WTC11 (cell line): Measurements from ENCODE around the gene RNF38. TPM values are rescaled to one million over a fixed set of nuclear protein-coding genes. Genes with fewer than 3 reads are reported as not detected.

Source experiments
- ATAC-seq: fragments of 200-7000 bp; cut with Tn5 transposase; 2 replicates; pipeline ENCODE4 v1.10.0; 2021; ENCODE audit warnings: mild to moderate bottlenecking, moderate library complexity
- CTCF ChIA-PET: fragments of 300-600 bp; sonication (Branson Sonifier 250); formaldehyde crosslinking; loops from one replicate; lab custom pipeline; 2021; ENCODE audit warnings: antibody characterized with exemption; lab: Charles Lee
- POLR2A ChIA-PET: fragments of 350-600 bp; sonication (Branson Sonifier 250); formaldehyde crosslinking; loops from one replicate; lab custom pipeline; 2021; ENCODE audit warnings: antibody characterized with exemption; lab: Charles Lee
- DNase-seq: peaks from one replicate; pipeline ENCODE4 v3.0.0; 2021; ENCODE audit warnings: low spot score
- H3K27ac Mint-ChIP-seq: 2 replicates; pipeline ENCODE4 v1.8.0; 2021; ENCODE audit warnings: mixed read lengths
- H3K27me3 Mint-ChIP-seq: 2 replicates; pipeline ENCODE4 v1.8.0; 2021; ENCODE audit warnings: low read depth, mild to moderate bottlenecking, moderate library complexity, mixed read lengths
- H3K36me3 Mint-ChIP-seq: 2 replicates; pipeline ENCODE4 v1.8.0; 2021; ENCODE audit warnings: mixed read lengths
- H3K4me1 Mint-ChIP-seq: 2 replicates; pipeline ENCODE4 v1.8.0; 2022; ENCODE audit warnings: mixed read lengths
- H3K4me3 Mint-ChIP-seq: 2 replicates; pipeline ENCODE4 v1.8.0; 2021; ENCODE audit warnings: mild to moderate bottlenecking, moderate library complexity, mixed read lengths
- H3K9me3 Mint-ChIP-seq: 2 replicates; pipeline ENCODE4 v1.8.0; 2021; ENCODE audit warnings: mixed read lengths
- CREB1 ChIP-seq: sonication (generic); formaldehyde crosslinking; IDR thresholded peaks from 2 replicates; pipeline ENCODE4 v1.8.0; 2023; ENCODE audit warnings: mild to moderate bottlenecking, missing genetic modification reagents
- EMX1 ChIP-seq: fragments of 250-450 bp; sonication (Bioruptor Pico); IDR thresholded peaks from 2 replicates; pipeline ENCODE4 v1.8.0; 2021; ENCODE audit warnings: mild to moderate bottlenecking
- HMGA2 ChIP-seq: fragments of 250-450 bp; sonication (Bioruptor Pico); IDR thresholded peaks from 2 replicates; pipeline ENCODE4 v1.4.0; 2021; ENCODE audit warnings: mild to moderate bottlenecking, moderate library complexity
- MYBL2 ChIP-seq: sonication (generic); formaldehyde crosslinking; IDR thresholded peaks from 2 replicates; pipeline ENCODE4 v1.8.1; 2023; ENCODE audit warnings: mild to moderate bottlenecking, moderate library complexity, missing genetic modification reagents
- NFYB ChIP-seq: sonication (generic); formaldehyde crosslinking; conservative IDR thresholded peaks from 2 replicates; pipeline ENCODE4 v1.8.0; 2022; ENCODE audit warnings: low read depth, missing genetic modification reagents
- OVOL2 ChIP-seq: fragments of 250-450 bp; sonication (Bioruptor Pico); IDR thresholded peaks from 2 replicates; pipeline ENCODE4 v1.9.0; 2021; ENCODE audit warnings: mild to moderate bottlenecking, borderline replicate concordance
- TCF7 ChIP-seq: sonication (generic); formaldehyde crosslinking; IDR thresholded peaks from 2 replicates; pipeline ENCODE4 v1.8.0; 2022; ENCODE audit warnings: mild to moderate bottlenecking, low read depth, missing genetic modification reagents, moderate library complexity
- TP53 ChIP-seq: sonication (generic); formaldehyde crosslinking; IDR thresholded peaks from 2 replicates; pipeline ENCODE4 v1.8.1; 2023; ENCODE audit warnings: mild to moderate bottlenecking, missing genetic modification reagents
- ZNF396 ChIP-seq: fragments of 250-450 bp; sonication (Bioruptor Pico); IDR thresholded peaks from 2 replicates; pipeline ENCODE4 v1.8.0; 2021; ENCODE audit warnings: mild to moderate bottlenecking, moderate library complexity, borderline replicate concordance
- ZNF671 ChIP-seq: fragments of 250-450 bp; sonication (Bioruptor Pico); IDR thresholded peaks from 2 replicates; pipeline ENCODE4 v1.8.0; 2021; ENCODE audit warnings: mild to moderate bottlenecking
- total RNA-seq: library from RNA; stranded (reverse); gene quantifications from 3 replicates; pipeline ENCODE4 v1.2.3, GENCODE V29; 2021
- TF ChIP-seq, protein P1 (sequence below): sonication (generic); formaldehyde crosslinking; IDR thresholded peaks from 2 replicates; pipeline ENCODE4 v1.8.1; 2023; ENCODE audit warnings: mild to moderate bottlenecking, missing genetic modification reagents
- TF ChIP-seq, protein P2 (sequence below): sonication (generic); formaldehyde crosslinking; IDR thresholded peaks from 2 replicates; pipeline ENCODE4 v1.8.0; 2022; ENCODE audit warnings: mild to moderate bottlenecking, missing genetic modification reagents
- TF ChIP-seq, protein P3 (sequence below): sonication (generic); formaldehyde crosslinking; IDR thresholded peaks from 2 replicates; pipeline ENCODE4 v1.8.1; 2023; ENCODE audit warnings: mild to moderate bottlenecking, missing genetic modification reagents, borderline replicate concordance
- TF ChIP-seq, protein P4 (sequence below): sonication (generic); formaldehyde crosslinking; IDR thresholded peaks from 2 replicates; pipeline ENCODE4 v1.8.1; 2022; ENCODE audit warnings: mild to moderate bottlenecking, moderate library complexity, missing genetic modification reagents
- TF ChIP-seq, protein P5 (sequence below): fragments of 250-450 bp; sonication (Bioruptor Pico); IDR thresholded peaks from 2 replicates; pipeline ENCODE4 v1.9.0; 2021; ENCODE audit warnings: moderate library complexity, mild to moderate bottlenecking, inconsistent platforms, borderline replicate concordance
- TF ChIP-seq, protein P6 (sequence below): sonication (generic); formaldehyde crosslinking; IDR thresholded peaks from 2 replicates; pipeline ENCODE4 v1.8.1; 2022; ENCODE audit warnings: missing genetic modification reagents, borderline replicate concordance
- TF ChIP-seq, protein P7 (sequence below): sonication (generic); formaldehyde crosslinking; conservative IDR thresholded peaks from 2 replicates; pipeline ENCODE4 v1.8.1; 2022; ENCODE audit warnings: mild to moderate bottlenecking, missing genetic modification reagents
- TF ChIP-seq, protein P8 (sequence below): fragments of 250-450 bp; sonication (Bioruptor Pico); conservative IDR thresholded peaks from 2 replicates; pipeline ENCODE4 v1.9.0; 2021; ENCODE audit warnings: mild to moderate bottlenecking

The RNF38 gene
- total RNA-seq, 1 experiment from 2014 or later = 56.4 TPM

DNA sequence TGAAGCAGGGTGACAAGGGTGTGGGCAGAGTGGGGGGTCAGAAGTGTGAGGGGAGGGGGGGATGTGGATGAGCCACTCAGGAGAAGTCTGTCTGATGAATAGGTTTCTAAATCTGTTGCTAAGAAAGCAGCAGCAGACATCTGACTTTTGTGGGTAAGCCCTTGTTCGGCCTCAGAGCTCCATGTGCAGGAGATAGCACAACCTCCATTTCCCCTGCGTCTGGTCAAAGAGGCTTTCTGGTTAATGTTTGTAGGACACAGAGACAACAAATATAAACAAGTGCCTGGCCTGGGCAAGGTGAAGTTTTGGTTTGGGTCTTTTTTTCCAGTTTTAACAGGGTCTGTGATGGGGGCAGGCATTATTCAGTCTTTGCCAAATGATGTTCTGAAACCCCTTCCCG is 84.8 kb downstream of the RNF38 start (continued):
- TF ChIP-seq CREB1 (CRISPR knock-in tag) (no peak), TP53 (CRISPR knock-in tag) (no peak), ZNF396 (CRISPR knock-in tag) (no peak), MYBL2 (no peak)
- TF ChIP-seq, protein P1, sequence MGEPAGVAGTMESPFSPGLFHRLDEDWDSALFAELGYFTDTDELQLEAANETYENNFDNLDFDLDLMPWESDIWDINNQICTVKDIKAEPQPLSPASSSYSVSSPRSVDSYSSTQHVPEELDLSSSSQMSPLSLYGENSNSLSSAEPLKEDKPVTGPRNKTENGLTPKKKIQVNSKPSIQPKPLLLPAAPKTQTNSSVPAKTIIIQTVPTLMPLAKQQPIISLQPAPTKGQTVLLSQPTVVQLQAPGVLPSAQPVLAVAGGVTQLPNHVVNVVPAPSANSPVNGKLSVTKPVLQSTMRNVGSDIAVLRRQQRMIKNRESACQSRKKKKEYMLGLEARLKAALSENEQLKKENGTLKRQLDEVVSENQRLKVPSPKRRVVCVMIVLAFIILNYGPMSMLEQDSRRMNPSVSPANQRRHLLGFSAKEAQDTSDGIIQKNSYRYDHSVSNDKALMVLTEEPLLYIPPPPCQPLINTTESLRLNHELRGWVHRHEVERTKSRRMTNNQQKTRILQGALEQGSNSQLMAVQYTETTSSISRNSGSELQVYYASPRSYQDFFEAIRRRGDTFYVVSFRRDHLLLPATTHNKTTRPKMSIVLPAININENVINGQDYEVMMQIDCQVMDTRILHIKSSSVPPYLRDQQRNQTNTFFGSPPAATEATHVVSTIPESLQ (CRISPR knock-in tag) = no peak
- TF ChIP-seq, protein P2, sequence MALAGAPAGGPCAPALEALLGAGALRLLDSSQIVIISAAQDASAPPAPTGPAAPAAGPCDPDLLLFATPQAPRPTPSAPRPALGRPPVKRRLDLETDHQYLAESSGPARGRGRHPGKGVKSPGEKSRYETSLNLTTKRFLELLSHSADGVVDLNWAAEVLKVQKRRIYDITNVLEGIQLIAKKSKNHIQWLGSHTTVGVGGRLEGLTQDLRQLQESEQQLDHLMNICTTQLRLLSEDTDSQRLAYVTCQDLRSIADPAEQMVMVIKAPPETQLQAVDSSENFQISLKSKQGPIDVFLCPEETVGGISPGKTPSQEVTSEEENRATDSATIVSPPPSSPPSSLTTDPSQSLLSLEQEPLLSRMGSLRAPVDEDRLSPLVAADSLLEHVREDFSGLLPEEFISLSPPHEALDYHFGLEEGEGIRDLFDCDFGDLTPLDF (CRISPR knock-in tag) = no peak
- TF ChIP-seq, protein P3, sequence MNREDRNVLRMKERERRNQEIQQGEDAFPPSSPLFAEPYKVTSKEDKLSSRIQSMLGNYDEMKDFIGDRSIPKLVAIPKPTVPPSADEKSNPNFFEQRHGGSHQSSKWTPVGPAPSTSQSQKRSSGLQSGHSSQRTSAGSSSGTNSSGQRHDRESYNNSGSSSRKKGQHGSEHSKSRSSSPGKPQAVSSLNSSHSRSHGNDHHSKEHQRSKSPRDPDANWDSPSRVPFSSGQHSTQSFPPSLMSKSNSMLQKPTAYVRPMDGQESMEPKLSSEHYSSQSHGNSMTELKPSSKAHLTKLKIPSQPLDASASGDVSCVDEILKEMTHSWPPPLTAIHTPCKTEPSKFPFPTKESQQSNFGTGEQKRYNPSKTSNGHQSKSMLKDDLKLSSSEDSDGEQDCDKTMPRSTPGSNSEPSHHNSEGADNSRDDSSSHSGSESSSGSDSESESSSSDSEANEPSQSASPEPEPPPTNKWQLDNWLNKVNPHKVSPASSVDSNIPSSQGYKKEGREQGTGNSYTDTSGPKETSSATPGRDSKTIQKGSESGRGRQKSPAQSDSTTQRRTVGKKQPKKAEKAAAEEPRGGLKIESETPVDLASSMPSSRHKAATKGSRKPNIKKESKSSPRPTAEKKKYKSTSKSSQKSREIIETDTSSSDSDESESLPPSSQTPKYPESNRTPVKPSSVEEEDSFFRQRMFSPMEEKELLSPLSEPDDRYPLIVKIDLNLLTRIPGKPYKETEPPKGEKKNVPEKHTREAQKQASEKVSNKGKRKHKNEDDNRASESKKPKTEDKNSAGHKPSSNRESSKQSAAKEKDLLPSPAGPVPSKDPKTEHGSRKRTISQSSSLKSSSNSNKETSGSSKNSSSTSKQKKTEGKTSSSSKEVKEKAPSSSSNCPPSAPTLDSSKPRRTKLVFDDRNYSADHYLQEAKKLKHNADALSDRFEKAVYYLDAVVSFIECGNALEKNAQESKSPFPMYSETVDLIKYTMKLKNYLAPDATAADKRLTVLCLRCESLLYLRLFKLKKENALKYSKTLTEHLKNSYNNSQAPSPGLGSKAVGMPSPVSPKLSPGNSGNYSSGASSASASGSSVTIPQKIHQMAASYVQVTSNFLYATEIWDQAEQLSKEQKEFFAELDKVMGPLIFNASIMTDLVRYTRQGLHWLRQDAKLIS (CRISPR knock-in tag) = no peak

DNA sequence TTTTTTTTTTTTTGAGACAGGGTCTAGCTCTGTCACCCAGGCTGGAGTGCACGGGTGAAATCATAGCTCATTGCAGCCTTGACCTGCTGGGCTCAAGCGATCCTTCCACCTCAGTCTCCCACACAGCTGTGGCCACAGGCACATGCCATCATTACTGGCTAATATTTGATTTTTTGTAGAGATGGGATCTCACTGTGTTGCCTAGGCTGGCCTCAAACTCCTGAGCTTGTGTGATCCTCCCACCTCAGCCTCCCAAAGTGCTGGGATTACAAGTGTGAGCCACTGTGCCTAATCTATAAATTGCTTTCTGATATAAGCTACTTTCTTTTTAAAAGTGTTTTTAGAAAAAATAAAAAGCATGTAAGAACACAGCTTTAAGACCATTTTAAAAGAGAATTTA is 85.3 kb downstream of the RNF38 start:
- DNase-seq (no peak), ATAC-seq (no peak)
- Mint-ChIP-seq H3K4me3 (no peak overlapping the region), H3K4me1 (peaks cover 34% of the 10 kb centered on the region), H3K27me3 (no peaks in the 10 kb centered on the region; the same call in 1 of the 2 replicates), H3K36me3 (no peaks in the 10 kb centered on the region), H3K9me3 (no peaks in the 10 kb centered on the region), H3K27ac (no peak overlapping the region)
- POLR2A ChIA-PET = interaction anchor here (0.6 to 0.9 kb wide), 2 partner anchors 14 to 153 kb away, joined by 3 to 4 read pairs; no protein-coding TSS in a partner anchor
- CTCF ChIA-PET = interaction anchor here (0.6 to 2.4 kb wide), 3 partner anchors 14 to 250 kb away, joined by 3 to 16 read pairs (median 3); no protein-coding TSS in a partner anchor
- TF ChIP-seq, protein P4, sequence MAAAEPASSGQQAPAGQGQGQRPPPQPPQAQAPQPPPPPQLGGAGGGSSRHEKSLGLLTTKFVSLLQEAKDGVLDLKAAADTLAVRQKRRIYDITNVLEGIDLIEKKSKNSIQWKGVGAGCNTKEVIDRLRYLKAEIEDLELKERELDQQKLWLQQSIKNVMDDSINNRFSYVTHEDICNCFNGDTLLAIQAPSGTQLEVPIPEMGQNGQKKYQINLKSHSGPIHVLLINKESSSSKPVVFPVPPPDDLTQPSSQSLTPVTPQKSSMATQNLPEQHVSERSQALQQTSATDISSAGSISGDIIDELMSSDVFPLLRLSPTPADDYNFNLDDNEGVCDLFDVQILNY (CRISPR knock-in tag) = no peak

DNA sequence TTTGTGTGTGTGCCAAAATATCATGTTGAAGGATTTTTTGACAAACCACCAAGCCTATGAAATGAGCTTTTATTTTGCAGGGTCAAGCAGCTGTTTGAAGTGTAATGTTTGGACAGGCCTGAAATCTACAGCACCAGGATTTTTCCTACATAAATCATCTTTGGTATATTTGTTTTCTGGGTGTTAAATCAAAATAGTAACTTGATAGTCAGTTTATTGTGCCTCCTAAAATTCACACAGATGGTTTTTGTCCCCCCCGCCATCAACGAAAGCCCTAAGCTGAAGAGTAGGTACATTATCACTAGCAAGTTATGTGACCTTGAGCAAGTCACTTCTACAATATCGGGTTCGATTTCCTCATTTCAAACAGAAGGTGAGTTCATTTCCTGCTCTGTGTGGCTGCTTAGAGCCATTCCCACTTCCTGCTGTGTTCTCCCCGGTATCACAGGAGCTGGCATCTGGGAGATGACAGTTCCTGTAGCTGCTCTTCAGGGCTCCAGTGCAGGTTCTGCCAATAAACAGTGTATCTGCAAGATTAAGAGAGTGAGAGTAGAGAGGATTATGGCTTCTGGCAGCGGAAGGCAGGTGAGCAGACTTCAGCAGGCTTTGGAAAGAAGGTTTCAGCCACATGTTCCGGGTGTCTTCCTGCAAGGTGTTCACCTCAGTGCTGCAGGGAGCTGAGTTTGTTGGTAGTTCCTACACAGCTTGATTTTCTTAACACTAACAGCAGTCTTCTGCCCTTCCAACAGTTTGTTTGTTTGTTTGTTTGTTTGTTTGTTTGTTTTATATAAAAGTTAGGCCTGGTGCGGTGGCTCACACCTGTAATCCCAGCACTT is 93.4 kb downstream of the RNF38 start:
- Mint-ChIP-seq H3K9me3 (no peaks in the 10 kb centered on the region), H3K4me1 (peaks cover 5% of the 10 kb centered on the region), H3K27me3 (no peaks in the 10 kb centered on the region), H3K27ac (peak overlapping the region; percentile 73), H3K4me3 (no peak overlapping the region), H3K36me3 (no peaks in the 10 kb centered on the region)
- no peak for DNase-seq
- ChIA-PET CTCF (interaction anchor here (0.9 to 1.3 kb wide), 2 partner anchors 13 to 22 kb away, joined by 3 to 4 read pairs; no protein-coding TSS in a partner anchor), POLR2A (no interaction called here)
- ATAC-seq = peak; percentile 34
- TF ChIP-seq OVOL2 (no peak), HMGA2 (CRISPR knock-in tag) (no peak), TCF7 (CRISPR knock-in tag) (no peak), NFYB (CRISPR knock-in tag) (no peak), EMX1 (CRISPR knock-in tag) (no peak), ZNF671 (no peak)
- TF ChIP-seq, protein P5, sequence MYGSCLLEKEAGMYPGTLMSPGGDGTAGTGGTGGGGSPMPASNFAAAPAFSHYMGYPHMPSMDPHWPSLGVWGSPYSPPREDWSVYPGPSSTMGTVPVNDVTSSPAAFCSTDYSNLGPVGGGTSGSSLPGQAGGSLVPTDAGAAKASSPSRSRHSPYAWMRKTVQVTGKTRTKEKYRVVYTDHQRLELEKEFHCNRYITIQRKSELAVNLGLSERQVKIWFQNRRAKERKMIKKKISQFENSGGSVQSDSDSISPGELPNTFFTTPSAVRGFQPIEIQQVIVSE (CRISPR knock-in tag) = no peak
- TF ChIP-seq, protein P6, sequence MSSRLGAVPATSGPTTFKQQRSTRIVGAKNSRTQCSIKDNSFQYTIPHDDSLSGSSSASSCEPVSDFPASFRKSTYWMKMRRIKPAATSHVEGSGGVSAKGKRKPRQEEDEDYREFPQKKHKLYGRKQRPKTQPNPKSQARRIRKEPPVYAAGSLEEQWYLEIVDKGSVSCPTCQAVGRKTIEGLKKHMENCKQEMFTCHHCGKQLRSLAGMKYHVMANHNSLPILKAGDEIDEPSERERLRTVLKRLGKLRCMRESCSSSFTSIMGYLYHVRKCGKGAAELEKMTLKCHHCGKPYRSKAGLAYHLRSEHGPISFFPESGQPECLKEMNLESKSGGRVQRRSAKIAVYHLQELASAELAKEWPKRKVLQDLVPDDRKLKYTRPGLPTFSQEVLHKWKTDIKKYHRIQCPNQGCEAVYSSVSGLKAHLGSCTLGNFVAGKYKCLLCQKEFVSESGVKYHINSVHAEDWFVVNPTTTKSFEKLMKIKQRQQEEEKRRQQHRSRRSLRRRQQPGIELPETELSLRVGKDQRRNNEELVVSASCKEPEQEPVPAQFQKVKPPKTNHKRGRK (CRISPR knock-in tag) = no peak
- TF ChIP-seq, protein P7, sequence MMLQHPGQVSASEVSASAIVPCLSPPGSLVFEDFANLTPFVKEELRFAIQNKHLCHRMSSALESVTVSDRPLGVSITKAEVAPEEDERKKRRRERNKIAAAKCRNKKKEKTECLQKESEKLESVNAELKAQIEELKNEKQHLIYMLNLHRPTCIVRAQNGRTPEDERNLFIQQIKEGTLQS (CRISPR knock-in tag) = no peak
- TF ChIP-seq, protein P8, sequence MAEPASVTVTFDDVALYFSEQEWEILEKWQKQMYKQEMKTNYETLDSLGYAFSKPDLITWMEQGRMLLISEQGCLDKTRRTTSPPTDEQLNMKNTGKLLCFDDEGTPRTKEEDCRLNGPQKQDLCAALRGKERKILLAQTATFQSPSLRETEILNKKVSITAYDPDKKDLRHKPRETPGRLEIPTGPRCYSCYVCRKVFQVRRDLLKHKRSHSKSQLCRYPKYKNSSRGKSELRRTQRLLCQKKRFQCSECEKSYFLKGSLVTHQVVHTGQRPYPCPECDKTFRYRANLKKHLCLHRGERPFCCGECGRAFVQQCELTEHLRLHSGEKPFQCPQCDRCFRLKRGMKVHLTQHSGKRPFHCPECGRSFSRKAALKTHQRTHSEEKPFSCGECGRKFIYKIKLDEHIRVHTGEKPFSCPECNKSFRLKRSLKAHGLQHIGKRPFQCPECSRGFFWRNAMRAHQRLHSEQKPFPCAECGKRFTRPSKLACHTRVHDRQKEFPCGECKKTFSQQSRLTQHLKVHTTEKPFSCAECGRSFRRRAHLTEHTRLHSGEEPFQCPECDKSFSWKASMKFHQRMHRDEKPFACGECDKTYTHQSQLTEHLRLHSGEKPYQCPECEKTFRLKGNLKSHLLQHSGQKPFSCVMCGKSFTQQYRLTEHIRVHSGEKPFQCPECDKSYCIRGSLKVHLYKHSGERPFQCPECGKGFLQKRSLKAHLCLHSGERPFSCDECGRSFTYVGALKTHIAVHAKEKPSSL (CRISPR knock-in tag) = no peak
